Thyroid gland (tissue), 4 donors: ENCODE results near the gene UTP14C. TPM values are rescaled to one million over a fixed set of nuclear protein-coding genes. Genes with fewer than 3 reads are reported as not detected.

ENCODE experiments used
- DNase-seq, 2 donors: peaks; one replicate each; pipeline ENCODE4 v3.0.0-alpha.2; 2019
- H3K27ac ChIP-seq, 3 donors: fragments of 200-600 bp; sonication (generic); 1 replicate in 2 of 3; 2 replicates in 1 of 3; pipeline ENCODE4 v1.5.1; 2016 to 2019; ENCODE audit warnings: mild to moderate bottlenecking in 1 of 3, moderate library complexity in 1 of 3
- H3K27me3 ChIP-seq: fragments of 200-600 bp; sonication (generic); one replicate; pipeline ENCODE4 v1.5.1; 2019
- H3K36me3 ChIP-seq, 2 donors: fragments of 200-600 bp; sonication (generic); one replicate each; pipeline ENCODE4 v1.5.1; 2016 to 2019
- H3K4me1 ChIP-seq, 2 donors: fragments of 200-600 bp; sonication (generic); one replicate each; pipeline ENCODE4 v1.5.1; 2017 to 2019
- H3K4me3 ChIP-seq, 3 donors: fragments of 200-600 bp; sonication (generic); replicated peaks in 1 of 3; 1 replicate in 2 of 3; 2 replicates in 1 of 3; pipeline ENCODE4 v1.5.1; 2016; ENCODE audit warnings: mild to moderate bottlenecking in 1 of 3
- H3K9me3 ChIP-seq: fragments of 200-600 bp; sonication (generic); one replicate; pipeline ENCODE4 v1.5.1; 2017
- POLR2A ChIP-seq, 2 donors: fragments of 450-650 bp; IDR thresholded peaks; one replicate each; pipeline ENCODE4 v1.6.1; 2017; ENCODE audit warnings: antibody characterized with exemption in 2 of 2, mild to moderate bottlenecking in 2 of 2, moderate library complexity in 1 of 2
- WGBS, 2 donors: methylation state at CpG; one replicate each; pipeline ENCODE4 v1.1.5; 2017; 5-methylcytosine and 5-hydroxymethylcytosine counted together
- intact Hi-C: fragments of 100-400 bp; cut with DNase I; formaldehyde crosslinking; loops from one replicate; pipeline ENCODE4 v1.15.1; 2023
- total RNA-seq, 4 donors: library from RNA; depleted of rRNA; stranded (reverse); fragments of >200 nt; gene quantifications; one replicate each; pipeline ENCODE4 v1.2.3, GENCODE V29; 2016
- TF ChIP-seq, protein P1 (sequence below), 6 experiments: fragments of 200-600 bp in 3 of 6; fragments of 450-650 bp in 3 of 6; sonication (generic) in 3 of 6; IDR thresholded peaks; one replicate each; pipeline ENCODE4 v1.5.1; 2016 to 2019; ENCODE audit warnings: antibody characterized with exemption in 6 of 6, mild to moderate bottlenecking in 2 of 6, inconsistent platforms in 1 of 6, moderate library complexity in 1 of 6

The UTP14C gene
- total RNA-seq, result 10 to 100 TPM; 23.1 to 31.2 (median 25.9) TPM

GRCh38 chr13:52024481-52024880 is at the start of gene UTP14C:
Gene UTP14C, plus strand, starts transcription at chr13:52024691. Its CDS starts 4,114 bp downstream, at chr13:52028805.
- WGBS, 2 donors, result 98 to 100% methylated on average over 3 of the region's 3 CpGs
- no peaks in the 10 kb centered on the region for H3K27me3 ChIP-seq
- intact Hi-C loops, result no loop called here
- no peak for DNase-seq
- H3K36me3 ChIP-seq, result peaks cover 13 to 19% of the 10 kb centered on the region in 2 donors
- no peak within 1 kb of the TSS for H3K4me3 ChIP-seq
- no peaks in the 10 kb centered on the region for H3K4me1 ChIP-seq
- TF ChIP-seq POLR2A (IDR thresholded peaks at IDR 0.05), result no peak
- TF ChIP-seq, protein P1, sequence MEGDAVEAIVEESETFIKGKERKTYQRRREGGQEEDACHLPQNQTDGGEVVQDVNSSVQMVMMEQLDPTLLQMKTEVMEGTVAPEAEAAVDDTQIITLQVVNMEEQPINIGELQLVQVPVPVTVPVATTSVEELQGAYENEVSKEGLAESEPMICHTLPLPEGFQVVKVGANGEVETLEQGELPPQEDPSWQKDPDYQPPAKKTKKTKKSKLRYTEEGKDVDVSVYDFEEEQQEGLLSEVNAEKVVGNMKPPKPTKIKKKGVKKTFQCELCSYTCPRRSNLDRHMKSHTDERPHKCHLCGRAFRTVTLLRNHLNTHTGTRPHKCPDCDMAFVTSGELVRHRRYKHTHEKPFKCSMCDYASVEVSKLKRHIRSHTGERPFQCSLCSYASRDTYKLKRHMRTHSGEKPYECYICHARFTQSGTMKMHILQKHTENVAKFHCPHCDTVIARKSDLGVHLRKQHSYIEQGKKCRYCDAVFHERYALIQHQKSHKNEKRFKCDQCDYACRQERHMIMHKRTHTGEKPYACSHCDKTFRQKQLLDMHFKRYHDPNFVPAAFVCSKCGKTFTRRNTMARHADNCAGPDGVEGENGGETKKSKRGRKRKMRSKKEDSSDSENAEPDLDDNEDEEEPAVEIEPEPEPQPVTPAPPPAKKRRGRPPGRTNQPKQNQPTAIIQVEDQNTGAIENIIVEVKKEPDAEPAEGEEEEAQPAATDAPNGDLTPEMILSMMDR (IDR thresholded peaks at IDR 0.05), result no peak
- no peaks in the 10 kb centered on the region for H3K9me3 ChIP-seq
- no peak within 1 kb of the TSS for H3K27ac ChIP-seq

- TF ChIP-seq POLR2A (IDR thresholded peaks at IDR 0.05), result no peak
- TF ChIP-seq, protein P1 (IDR thresholded peaks at IDR 0.05), result no peak
Measured at GRCh38 chr13:51976423-51976822, 48.1 kb upstream of the UTP14C start.

GRCh38 chr13:51976890-51977289 is 47.6 kb upstream of the UTP14C start:
- Histone ChIP-seq H3K27ac (no peak overlapping the region), H3K27me3 (no peaks in the 10 kb centered on the region)
- WGBS, 2 donors, result 93 to 96% methylated on average over 5 of the region's 5 CpGs

More at GRCh38 chr13:51976423-51976822, 48.1 kb upstream of the UTP14C start:
- DNase-seq, result no peak
- Histone ChIP-seq H3K36me3 (no peaks in the 10 kb centered on the region), H3K4me1 (no peaks in the 10 kb centered on the region), H3K27ac (no peak overlapping the region), H3K27me3 (no peaks in the 10 kb centered on the region), H3K4me3 (no peak overlapping the region), H3K9me3 (no peaks in the 10 kb centered on the region)
- 48 to 71% methylated on average over 1 of the region's 1 CpG for WGBS, 2 donors
- intact Hi-C loops, result no loop called here

DNA sequence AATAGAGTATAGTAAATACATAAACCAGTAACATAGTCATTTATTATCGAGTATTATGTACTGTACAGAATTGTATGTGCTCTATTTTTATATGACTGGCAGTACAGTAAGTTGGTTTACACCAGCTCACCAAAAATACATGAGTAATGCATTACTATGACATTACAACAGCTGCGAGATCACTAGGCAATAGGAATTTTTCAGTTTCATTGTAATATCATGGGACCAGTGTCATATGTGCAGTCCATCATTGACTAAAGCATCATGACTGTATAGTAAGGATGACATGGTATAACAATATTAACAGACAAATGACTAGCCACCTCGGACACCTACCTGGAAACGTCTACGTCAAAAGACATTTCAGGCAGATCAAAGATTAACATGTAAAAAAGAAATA is 46.9 kb upstream of the UTP14C start:
- H3K36me3 ChIP-seq, result no peaks in the 10 kb centered on the region
- intact Hi-C loops, result no loop called here
- no peaks in the 10 kb centered on the region for H3K27me3 ChIP-seq
- no peak overlapping the region for H3K4me3 ChIP-seq
- TF ChIP-seq, protein P1 (IDR thresholded peaks at IDR 0.05), result no peak
- TF ChIP-seq POLR2A (IDR thresholded peaks at IDR 0.05), result no peak
- H3K9me3 ChIP-seq, result no peaks in the 10 kb centered on the region
- no peaks in the 10 kb centered on the region for H3K4me1 ChIP-seq
- WGBS, 2 donors, result 96 to 98% methylated on average over 5 of the region's 5 CpGs
- H3K27ac ChIP-seq, result no peak overlapping the region
- DNase-seq, result no peak

More at GRCh38 chr13:51976890-51977289, 47.6 kb upstream of the UTP14C start:
- H3K9me3 ChIP-seq, result no peaks in the 10 kb centered on the region
- H3K4me3 ChIP-seq, result no peak overlapping the region
- DNase-seq, result no peak
- H3K4me1 ChIP-seq, result no peaks in the 10 kb centered on the region
- intact Hi-C loops, result no loop called here
- H3K36me3 ChIP-seq, result no peaks in the 10 kb centered on the region
- TF ChIP-seq, protein P1 (IDR thresholded peaks at IDR 0.05), result no peak
- no peak for TF ChIP-seq POLR2A (IDR thresholded peaks at IDR 0.05)

DNA sequence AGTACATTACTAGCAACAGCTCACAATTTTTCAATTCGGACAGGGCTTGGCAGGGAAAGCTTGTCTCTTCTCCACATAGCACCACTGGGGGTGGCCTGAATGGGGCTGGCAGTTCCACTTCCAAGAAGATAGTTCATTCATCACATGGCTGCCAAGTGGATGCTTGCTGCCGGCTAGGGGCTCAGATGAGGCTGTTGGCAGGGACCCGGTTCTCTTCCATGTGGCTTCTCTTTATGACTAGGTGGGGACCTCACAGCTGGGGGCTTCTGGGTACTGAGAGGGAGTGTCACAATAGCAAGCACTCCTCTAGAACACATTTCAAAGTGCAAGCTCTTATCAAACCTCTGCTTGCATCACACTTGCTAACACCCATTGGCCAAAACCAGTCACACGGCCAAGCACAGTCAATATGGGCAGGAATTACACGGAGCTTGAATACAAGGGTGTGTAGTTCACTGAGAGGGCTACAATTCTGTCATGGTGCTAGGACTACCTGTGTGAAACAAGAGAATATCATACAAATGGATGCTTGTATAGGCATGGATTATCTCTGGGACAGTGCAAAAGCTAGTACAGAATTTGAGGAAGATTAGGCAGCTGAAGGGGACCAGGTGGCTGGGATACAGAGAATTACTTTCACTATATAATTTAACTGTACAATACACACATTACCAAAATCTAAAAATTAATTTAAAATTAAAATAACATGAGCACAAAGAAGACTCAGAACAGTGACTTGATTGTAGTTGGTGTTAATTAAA is 45.5 kb upstream of the UTP14C start:
- Histone ChIP-seq H3K27ac (no peak overlapping the region), H3K27me3 (no peaks in the 10 kb centered on the region), H3K36me3 (no peaks in the 10 kb centered on the region), H3K4me1 (no peaks in the 10 kb centered on the region), H3K9me3 (no peaks in the 10 kb centered on the region), H3K4me3 (no peak overlapping the region)
- 71 to 87% methylated on average over 4 to 5 of the region's 5 CpGs for WGBS, 2 donors
- TF ChIP-seq, protein P1 (IDR thresholded peaks at IDR 0.05), result no peak
- no peak for TF ChIP-seq POLR2A (IDR thresholded peaks at IDR 0.05)
- no peak for DNase-seq
- intact Hi-C loops, result no loop called here
